GM10847 (cell line): ENCODE results near the gene TREML2.

ENCODE experiments used
- POLR2A ChIP-seq: IDR thresholded peaks from 2 replicates; pipeline ENCODE4 v1.6.1; 2011; ENCODE audit not compliant: insufficient read length; ENCODE audit errors: extremely low read depth

The TREML2 gene

GRCh38 chr6:41222045-41222444, 21.1 kb upstream of the TREML2 start:
- TF ChIP-seq POLR2A = no peak

- TF ChIP-seq POLR2A = no peak
These were observed 15.7 kb upstream of the TREML2 start for GRCh38 chr6:41216616-41217015.

GRCh38 chr6:41215777-41216176, 14.8 kb upstream of the TREML2 start:
- TF ChIP-seq POLR2A = no peak

- TF ChIP-seq POLR2A = no peak
These were observed 13.8 kb upstream of the TREML2 start for GRCh38 chr6:41214559-41215238.

DNA sequence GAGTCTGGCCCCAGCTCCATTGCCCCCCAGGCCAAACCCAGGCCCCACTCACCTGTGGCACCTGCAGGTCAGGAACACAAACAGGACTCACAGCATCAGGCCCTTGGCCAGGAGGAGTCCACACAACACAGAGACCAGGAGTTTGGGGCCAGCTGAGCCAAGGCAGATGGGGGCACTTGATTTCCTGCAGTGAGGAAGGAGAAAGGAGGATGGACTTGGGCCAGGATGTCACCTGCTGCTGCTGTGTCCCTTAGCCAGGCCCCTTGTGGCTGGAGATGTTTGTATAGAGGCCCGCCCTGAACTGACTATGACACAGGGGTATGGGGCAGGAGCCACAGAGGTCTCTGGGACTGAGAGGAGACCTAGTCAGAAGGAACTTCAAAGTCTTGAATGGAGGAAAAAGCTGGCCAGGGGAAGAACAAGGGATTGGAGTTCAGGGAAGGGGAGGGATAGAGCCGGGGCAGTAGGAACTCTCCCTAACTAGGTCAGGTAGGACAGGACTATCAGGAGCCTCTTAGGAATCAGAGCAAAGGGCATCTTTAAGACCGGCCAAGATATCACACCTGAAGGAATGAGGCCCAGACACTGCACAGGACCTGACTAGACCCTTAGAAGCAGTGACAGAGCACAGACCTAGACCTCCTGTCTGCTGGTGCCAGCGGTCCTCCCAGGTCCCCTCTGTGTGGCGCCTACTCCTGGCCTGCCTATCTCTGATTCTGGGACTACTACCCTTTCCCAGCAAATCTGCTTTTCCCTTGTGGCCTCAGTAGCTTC, 8.8 kb upstream of the TREML2 start:
- no peak for TF ChIP-seq POLR2A

DNA sequence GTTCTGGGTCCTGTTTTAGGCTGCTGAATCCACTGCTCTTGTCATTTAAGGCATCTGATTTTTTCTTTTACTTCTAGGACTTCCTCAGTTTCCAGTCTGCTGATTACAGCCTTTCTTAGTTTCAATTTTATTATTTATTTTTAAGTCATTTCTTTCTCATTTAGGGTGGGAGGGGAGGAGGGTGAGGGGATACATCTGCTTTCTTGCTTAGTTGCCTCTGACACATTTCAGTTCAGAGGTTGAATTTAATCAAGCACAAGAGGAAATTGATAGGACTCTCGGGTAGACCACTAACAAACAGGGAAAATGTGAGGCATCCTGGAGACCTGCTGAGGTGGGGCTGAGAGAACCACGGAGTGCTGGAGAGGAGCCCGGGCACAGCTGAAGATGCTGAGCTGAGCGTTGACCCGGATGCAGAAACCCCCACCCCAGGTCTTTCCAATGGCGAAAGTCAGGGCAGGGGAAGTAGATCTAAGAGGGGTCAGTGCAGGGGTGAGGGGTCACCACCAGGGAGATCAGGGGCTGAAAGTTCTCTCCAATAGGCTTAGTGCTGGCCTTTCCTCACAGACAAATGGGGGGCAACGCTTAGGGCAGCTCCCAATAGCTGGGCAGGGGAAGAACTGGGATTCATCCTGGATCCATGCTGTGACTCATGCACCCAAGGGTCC, 7.6 kb upstream of the TREML2 start:
- TF ChIP-seq POLR2A = no peak

DNA sequence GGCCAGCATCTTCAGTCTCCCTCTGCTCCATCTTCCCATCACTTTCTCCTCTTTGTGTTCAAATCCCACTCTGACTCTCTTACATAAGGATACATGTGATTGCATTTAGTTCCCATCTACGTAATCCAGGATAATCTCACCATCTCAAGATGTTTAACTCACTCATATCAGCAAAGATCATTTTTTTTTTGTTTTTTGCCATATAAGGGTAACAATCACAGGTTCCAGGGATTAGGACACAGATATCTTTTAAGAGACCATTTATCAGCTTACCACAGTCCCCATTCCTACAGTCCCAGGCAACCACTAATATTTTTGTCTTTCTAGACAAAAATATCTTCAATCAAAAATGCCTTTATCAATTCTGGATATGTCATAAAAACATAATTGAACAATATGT, 3.2 kb upstream of the TREML2 start:
- TF ChIP-seq POLR2A = no peak

GRCh38 chr6:41201764-41202173, 820 bp upstream of the TREML2 start:
- TF ChIP-seq POLR2A = no peak

DNA sequence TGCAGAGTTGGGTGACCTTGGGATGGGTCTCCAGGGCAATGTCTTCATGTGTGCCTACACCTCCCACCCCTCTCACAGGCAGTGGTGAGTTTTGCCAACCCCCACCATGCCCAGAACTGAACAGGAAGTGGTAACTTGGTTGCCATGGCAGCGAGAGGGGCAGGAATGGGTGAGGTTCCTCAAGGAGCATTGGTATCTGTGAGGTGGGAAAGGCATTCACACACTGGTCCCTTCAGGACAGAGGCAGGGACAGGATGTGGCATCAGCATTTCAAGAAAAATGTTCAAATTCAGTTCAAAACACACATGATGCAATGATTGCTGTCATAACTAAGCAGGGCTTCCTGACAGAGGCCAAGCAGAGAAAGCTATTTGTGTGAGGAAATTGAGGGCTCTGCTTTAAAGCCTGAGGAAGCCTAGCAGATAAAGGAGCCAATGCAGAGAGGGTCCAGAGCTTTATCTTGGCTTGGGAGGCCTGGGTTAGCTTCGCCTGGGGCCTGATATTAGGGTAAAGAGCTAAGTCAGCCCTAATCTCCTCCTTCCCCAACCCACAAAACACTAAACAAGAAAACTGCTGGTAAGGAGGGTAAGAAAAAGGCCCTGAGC, 551 bp downstream of the TREML2 start:
- no peak for TF ChIP-seq POLR2A

DNA sequence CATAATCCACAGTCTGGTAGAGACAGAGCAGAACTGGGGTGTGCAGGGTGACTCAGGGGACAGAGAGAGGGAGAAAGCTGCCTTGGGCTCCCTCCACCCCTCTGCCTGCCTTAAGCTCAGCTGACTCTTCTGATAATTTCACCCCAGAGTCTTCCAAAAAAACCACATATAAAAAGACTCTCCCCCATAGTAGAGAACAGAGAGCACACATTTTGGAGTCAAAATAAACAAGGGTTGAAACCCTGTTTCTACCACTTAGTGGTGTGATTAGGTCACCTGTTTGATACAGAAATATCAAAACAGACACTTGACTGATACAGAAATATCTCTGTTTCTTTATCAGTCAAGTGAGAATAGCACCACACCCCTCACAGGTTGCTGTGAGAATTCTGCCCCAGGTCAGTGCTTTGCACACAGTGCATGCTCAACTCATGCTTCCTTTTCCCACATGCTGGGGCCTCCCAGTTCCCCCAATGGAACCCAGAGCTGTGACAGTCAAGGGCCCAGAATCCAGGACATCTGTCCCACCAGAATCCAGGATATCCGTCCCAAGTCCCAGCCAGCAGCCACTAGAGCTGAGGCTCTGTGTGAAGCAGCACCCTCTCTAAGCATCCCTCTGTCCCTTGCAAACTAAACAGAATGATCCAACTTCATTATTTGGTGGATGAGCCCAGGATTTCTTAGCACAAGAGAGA, 1.2 kb downstream of the TREML2 start:
- no peak for TF ChIP-seq POLR2A

GRCh38 chr6:41197234-41197633, 3.7 kb downstream of the TREML2 start:
- no peak for TF ChIP-seq POLR2A

DNA sequence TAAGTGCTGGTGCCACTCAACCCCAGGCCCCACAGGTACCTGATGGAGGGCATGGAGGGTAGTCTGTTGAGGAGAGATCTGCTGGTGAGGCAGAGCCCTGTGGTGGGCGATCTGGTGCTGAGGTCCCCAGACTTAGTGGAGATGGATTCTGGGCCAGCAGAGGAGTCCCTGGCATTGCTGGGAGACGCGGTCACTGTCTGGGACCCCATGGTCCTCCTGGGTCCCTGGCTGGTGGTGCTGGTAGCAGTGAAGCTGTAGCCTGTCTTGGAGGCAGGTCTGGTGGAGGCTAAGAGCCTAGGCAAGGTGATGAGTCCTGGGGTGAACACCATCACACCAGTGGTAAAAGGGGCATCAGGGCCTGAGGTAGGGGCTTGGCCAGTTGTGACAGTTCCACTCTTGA, 6.6 kb downstream of the TREML2 start:
- no peak for TF ChIP-seq POLR2A

DNA sequence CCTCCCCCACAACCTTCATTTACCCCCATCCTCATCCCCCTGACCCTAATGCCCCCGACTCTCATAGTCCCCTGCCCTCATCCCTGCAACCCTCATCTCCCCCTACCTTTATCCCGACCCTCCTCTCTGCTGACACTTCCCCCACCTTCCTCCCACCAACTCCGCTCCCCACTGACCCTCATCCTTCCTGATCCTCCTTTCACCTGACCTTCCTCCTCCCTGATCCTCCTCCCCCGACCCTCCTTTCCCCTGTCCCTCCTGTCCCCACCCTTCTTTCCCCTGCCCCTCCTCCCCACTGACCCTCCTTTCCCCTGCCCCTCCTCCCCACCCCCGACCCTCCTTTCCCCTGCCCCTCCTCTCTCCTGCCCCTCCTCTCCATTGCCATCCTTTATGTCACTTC, 7.1 kb downstream of the TREML2 start:
- no peak for TF ChIP-seq POLR2A

DNA sequence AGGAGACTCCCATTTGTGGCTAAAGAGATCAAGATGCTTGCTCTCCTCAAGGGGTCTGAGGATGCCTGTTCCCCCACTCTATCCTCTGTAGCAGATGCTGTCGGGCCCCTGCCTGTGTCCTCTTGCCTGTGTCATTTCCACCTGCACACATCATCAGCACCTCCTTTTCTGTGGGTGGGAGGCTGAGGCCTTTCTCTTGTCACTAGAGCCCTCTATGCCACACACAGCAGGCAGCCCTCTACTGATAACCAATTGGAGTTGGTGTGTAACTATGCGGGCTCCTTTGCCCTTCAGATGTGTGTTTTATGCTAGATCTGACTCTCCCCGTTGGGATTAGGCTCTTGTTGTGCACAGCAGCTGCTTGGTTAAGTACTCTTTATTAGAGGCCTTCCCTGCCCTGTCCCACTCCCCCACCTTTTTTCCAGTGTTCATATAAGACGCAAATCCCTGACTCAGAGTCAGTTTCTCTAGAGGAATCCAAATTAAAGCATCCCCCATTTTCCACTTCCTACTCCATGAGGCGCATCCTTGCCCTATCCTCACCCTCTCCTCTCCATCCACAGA, 7.7 kb downstream of the TREML2 start:
- TF ChIP-seq POLR2A = no peak

GRCh38 chr6:41191569-41191968, 9.4 kb downstream of the TREML2 start:
- no peak for TF ChIP-seq POLR2A
